Fibroblast of lung (primary cell): ENCODE measurements around the gene CREB5.

Experiments used
- CTCF ChIP-seq, 2 donors: IDR thresholded peaks in 1 of 2; conservative IDR thresholded peaks in 1 of 2; 1 replicate in 1 of 2; 2 replicates in 1 of 2; pipeline ENCODE4 v1.5.1; 2011 to 2012; ENCODE audit warnings: low read length in 2 of 2, control low read depth in 1 of 2, inconsistent platforms in 1 of 2, low read depth in 1 of 2, mild to moderate bottlenecking in 1 of 2
- EZH2 ChIP-seq: IDR thresholded peaks from 2 replicates; pipeline ENCODE4 v1.5.1; 2012; ENCODE audit warnings: low read length, control low read depth, mild to moderate bottlenecking; ENCODE audit errors: missing control alignments

GRCh38 chr7:28433039-28433438 lies 20.7 kb downstream of the CREB5 start:
- TF ChIP-seq EZH2 = no peak
- no peak for TF ChIP-seq CTCF (conservative IDR thresholded peaks at IDR 0.05 in 1 of 2, IDR thresholded peaks at IDR 0.05 in 1 of 2; ENCODE audit: low read depth in 1 of 2, low read length in 2 of 2)
